ENCODE measurements around the gene ADAM12. TPM values are rescaled to one million over a fixed set of nuclear protein-coding genes. Genes with fewer than 3 reads are reported as not detected.

The ADAM12 gene
- total RNA-seq, 1 donor from 2014 or later, result 41.7 TPM

- H3K36me3 Mint-ChIP-seq (ENCODE audit: unreplicated experiment), result peaks cover 2% of the 10 kb centered on the region
- H3K27me3 Mint-ChIP-seq (ENCODE audit: unreplicated experiment), result no peaks in the 10 kb centered on the region
- DNase-seq (ENCODE audit: extremely low spot score, unreplicated experiment), result no peak
- TF ChIP-seq CTCF (IDR thresholded peaks at IDR 0.05), result no peak
- H3K4me1 Mint-ChIP-seq (ENCODE audit: unreplicated experiment), result no peaks in the 10 kb centered on the region
- H3K27ac Mint-ChIP-seq (ENCODE audit: unreplicated experiment), result no peak overlapping the region
- H3K9me3 Mint-ChIP-seq (ENCODE audit: unreplicated experiment), result no peaks in the 10 kb centered on the region
- no peak overlapping the region for H3K4me3 Mint-ChIP-seq (ENCODE audit: unreplicated experiment)
These were observed 344.9 kb downstream of the ADAM12 start for GRCh38 chr10:126043389-126043788.

GRCh38 chr10:126042906-126043305 lies 345.4 kb downstream of the ADAM12 start:
- Mint-ChIP-seq H3K4me1 (ENCODE audit: unreplicated experiment) (no peaks in the 10 kb centered on the region), H3K36me3 (ENCODE audit: unreplicated experiment) (peaks cover 2% of the 10 kb centered on the region), H3K27me3 (ENCODE audit: unreplicated experiment) (no peaks in the 10 kb centered on the region), H3K27ac (ENCODE audit: unreplicated experiment) (no peak overlapping the region), H3K4me3 (ENCODE audit: unreplicated experiment) (no peak overlapping the region), H3K9me3 (ENCODE audit: unreplicated experiment) (no peaks in the 10 kb centered on the region)
- TF ChIP-seq CTCF (IDR thresholded peaks at IDR 0.05), result no peak
- no peak for DNase-seq (ENCODE audit: extremely low spot score, unreplicated experiment)

- Mint-ChIP-seq H3K9me3 (ENCODE audit: unreplicated experiment) (no peaks in the 10 kb centered on the region), H3K4me1 (ENCODE audit: unreplicated experiment) (no peaks in the 10 kb centered on the region), H3K36me3 (ENCODE audit: unreplicated experiment) (peaks cover 2% of the 10 kb centered on the region), H3K27me3 (ENCODE audit: unreplicated experiment) (no peaks in the 10 kb centered on the region), H3K27ac (ENCODE audit: unreplicated experiment) (no peak overlapping the region), H3K4me3 (ENCODE audit: unreplicated experiment) (no peak overlapping the region)
- no peak for DNase-seq (ENCODE audit: extremely low spot score, unreplicated experiment)
- TF ChIP-seq CTCF (IDR thresholded peaks at IDR 0.05), result no peak
These were observed 345.9 kb downstream of the ADAM12 start for GRCh38 chr10:126042354-126042753.

- no peaks in the 10 kb centered on the region for H3K9me3 Mint-ChIP-seq (ENCODE audit: unreplicated experiment)
- no peak for TF ChIP-seq CTCF (IDR thresholded peaks at IDR 0.05)
- H3K27me3 Mint-ChIP-seq (ENCODE audit: unreplicated experiment), result no peaks in the 10 kb centered on the region
- H3K4me3 Mint-ChIP-seq (ENCODE audit: unreplicated experiment), result no peak overlapping the region
- DNase-seq (ENCODE audit: extremely low spot score, unreplicated experiment), result no peak
- no peaks in the 10 kb centered on the region for H3K4me1 Mint-ChIP-seq (ENCODE audit: unreplicated experiment)
- H3K27ac Mint-ChIP-seq (ENCODE audit: unreplicated experiment), result no peak overlapping the region
- H3K36me3 Mint-ChIP-seq (ENCODE audit: unreplicated experiment), result peaks cover 2% of the 10 kb centered on the region
These were observed 346.5 kb downstream of the ADAM12 start for GRCh38 chr10:126041804-126042231.

- Mint-ChIP-seq H3K36me3 (ENCODE audit: unreplicated experiment) (peaks cover 2% of the 10 kb centered on the region), H3K27ac (ENCODE audit: unreplicated experiment) (no peak overlapping the region), H3K4me1 (ENCODE audit: unreplicated experiment) (no peaks in the 10 kb centered on the region), H3K4me3 (ENCODE audit: unreplicated experiment) (no peak overlapping the region), H3K9me3 (ENCODE audit: unreplicated experiment) (no peaks in the 10 kb centered on the region), H3K27me3 (ENCODE audit: unreplicated experiment) (no peaks in the 10 kb centered on the region)
- no peak for DNase-seq (ENCODE audit: extremely low spot score, unreplicated experiment)
- no peak for TF ChIP-seq CTCF (IDR thresholded peaks at IDR 0.05)
These were observed 347.2 kb downstream of the ADAM12 start for GRCh38 chr10:126041117-126041516.

Data from osteocyte (in vitro differentiated cells).